ENCODE results near the gene SLX4IP. TPM values are rescaled to one million over a fixed set of nuclear protein-coding genes. Genes with fewer than 3 reads are reported as not detected.

The SLX4IP gene
- polyA plus RNA-seq, 2 of the 4 experiments (the other 2 are of a cell fraction): 3.4 to 7.5 TPM

DNA sequence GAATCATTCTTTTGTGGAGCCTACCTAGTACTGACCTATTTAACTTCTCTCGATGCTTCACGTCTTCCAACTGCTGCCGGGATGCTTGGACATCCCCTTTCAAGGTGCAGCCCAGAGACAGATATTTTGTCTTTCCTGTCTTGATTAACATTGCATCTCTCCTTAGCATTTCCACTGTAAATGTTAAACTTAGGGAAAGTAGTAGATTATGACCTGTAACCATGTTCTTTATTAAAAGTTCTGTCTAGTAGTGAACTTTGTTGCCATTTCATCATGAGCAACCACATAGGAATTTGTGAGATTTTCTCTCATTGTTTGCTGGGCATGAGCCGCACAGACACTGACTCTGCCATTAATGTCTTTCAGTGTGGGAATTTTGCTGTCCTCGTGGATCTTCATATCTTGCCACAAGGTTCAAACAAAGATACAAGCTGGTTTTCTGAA lies 120.8 kb downstream of the SLX4IP start:
- no peak for TF ChIP-seq PBX3 (IDR thresholded peaks at IDR 0.05)
- peak; percentile 44; the same call in 1 of the 2 replicates for TF ChIP-seq FOSL2 (IDR thresholded peaks at IDR 0.05)
- TF ChIP-seq FOSL2 (CRISPR knock-in tag; IDR thresholded peaks at IDR 0.05): peak; percentile 64
- TF ChIP-seq, protein P1, sequence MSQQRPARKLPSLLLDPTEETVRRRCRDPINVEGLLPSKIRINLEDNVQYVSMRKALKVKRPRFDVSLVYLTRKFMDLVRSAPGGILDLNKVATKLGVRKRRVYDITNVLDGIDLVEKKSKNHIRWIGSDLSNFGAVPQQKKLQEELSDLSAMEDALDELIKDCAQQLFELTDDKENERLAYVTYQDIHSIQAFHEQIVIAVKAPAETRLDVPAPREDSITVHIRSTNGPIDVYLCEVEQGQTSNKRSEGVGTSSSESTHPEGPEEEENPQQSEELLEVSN (IDR thresholded peaks at IDR 0.05; ENCODE audit: borderline replicate concordance, low read depth): 0 out of 2 replicates have a peak, but pooled peaks have one; percentile 51
- TF ChIP-seq, protein P2, sequence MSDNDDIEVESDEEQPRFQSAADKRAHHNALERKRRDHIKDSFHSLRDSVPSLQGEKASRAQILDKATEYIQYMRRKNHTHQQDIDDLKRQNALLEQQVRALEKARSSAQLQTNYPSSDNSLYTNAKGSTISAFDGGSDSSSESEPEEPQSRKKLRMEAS (IDR thresholded peaks at IDR 0.05): peak; percentile 53; the same call in 1 of the 2 replicates
- peak; percentile 28; the same call in 2 of the 3 replicates for TF ChIP-seq SMC3 (IDR thresholded peaks at IDR 0.05)
- no peak for TF ChIP-seq JUN (IDR thresholded peaks at IDR 0.05)
- peak; percentile 17 to 28; a peak in 2 of 5 replicates for TF ChIP-seq RAD21 (conservative IDR thresholded peaks at IDR 0.05 in 1 of 2, IDR thresholded peaks at IDR 0.05 in 1 of 2)
- Histone ChIP-seq H3K9me3 (no peaks in the 10 kb centered on the region), H3K27ac (peak overlapping the region; percentile 53 to 71), H3K4me1 (peaks cover 66% of the 10 kb centered on the region), H3K4me3 (no peak overlapping the region), H3K4me2 (peak overlapping the region; percentile 59)
- CTCF ChIA-PET: interaction anchor here (0.7 to 3.9 kb wide), 14 partner anchors 9 to 989 kb away, joined by 3 to 14 read pairs (median 4); partner anchors contain the start of gene JAG1
- WGBS (ENCODE audit: missing lambda C conversion rate): 24% methylated on average over 5 of the region's 5 CpGs
- FAIRE-seq: no peak
- peak; percentile 52 to 74; a peak in 3 of 6 replicates for ATAC-seq
- POLR2A ChIA-PET: interaction anchor here (1.0 kb wide), 1 partner anchor 118 kb away, joined by 4 read pairs; the partner anchor contains the start of gene JAG1
- DNase-seq (ENCODE audit: low read depth in 1 of 2, low spot score in 1 of 2): peak; percentile 31 to 66

GRCh38 chr20:10556519-10557083 lies 121.5 kb downstream of the SLX4IP start:
- CTCF ChIA-PET: interaction anchor here (0.7 to 3.2 kb wide), 14 partner anchors 9 to 988 kb away, joined by 3 to 12 read pairs (median 3); partner anchors contain the start of gene JAG1
- no peak for DNase-seq (ENCODE audit: low read depth in 1 of 2, low spot score in 1 of 2)
- Histone ChIP-seq H3K9me3 (no peaks in the 10 kb centered on the region), H3K4me3 (no peak overlapping the region), H3K27ac (peak overlapping the region; percentile 53 to 71), H3K4me2 (peak overlapping the region; percentile 59), H3K4me1 (peaks cover 66% of the 10 kb centered on the region)
- POLR2A ChIA-PET: interaction anchor here (1.0 kb wide), 1 partner anchor 117 kb away, joined by 4 read pairs; the partner anchor contains the start of gene JAG1
- peak; percentile 39 for FAIRE-seq
- TF ChIP-seq JUNB (IDR thresholded peaks at IDR 0.05) (no peak), TFCP2L1 (CRISPR knock-in tag; IDR thresholded peaks at IDR 0.05) (no peak), KDM1A (IDR thresholded peaks at IDR 0.05; ENCODE audit: low read depth) (no peak), FOSL2 (IDR thresholded peaks at IDR 0.05) (no peak), FOSL2 (CRISPR knock-in tag; IDR thresholded peaks at IDR 0.05) (no peak), FOSB (CRISPR knock-in tag; IDR thresholded peaks at IDR 0.05) (no peak), NPAS2 (CRISPR knock-in tag; IDR thresholded peaks at IDR 0.05; ENCODE audit: borderline replicate concordance) (no peak), CHD2 (IDR thresholded peaks at IDR 0.05; ENCODE audit: low read length, partially characterized antibody) (no peak), HDAC2 (IDR thresholded peaks at IDR 0.05) (no peak)
- no peak for ATAC-seq
- 86% methylated on average over 2 of the region's 2 CpGs for WGBS (ENCODE audit: missing lambda C conversion rate)

DNA sequence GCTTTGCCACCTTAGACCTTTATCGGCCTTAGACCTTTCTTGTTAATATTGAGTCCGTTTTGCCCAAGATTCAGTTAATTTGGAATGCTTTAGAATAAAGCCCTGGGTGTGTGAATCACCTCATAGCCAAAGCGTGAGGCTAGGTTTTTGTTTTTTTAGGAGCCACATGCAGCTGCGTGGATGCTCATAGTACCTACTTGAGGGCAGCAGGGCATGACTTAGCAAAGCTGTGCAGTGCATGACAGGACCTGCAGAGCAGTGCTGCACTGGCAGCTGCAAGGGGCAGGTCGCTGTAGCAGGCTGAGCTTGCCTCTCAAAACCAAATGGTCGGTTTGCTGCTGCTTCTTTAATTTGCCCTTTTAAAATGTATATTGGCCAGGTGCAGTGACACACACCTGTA lies 122.6 kb downstream of the SLX4IP start:
- H3K4me2 ChIP-seq: no peak overlapping the region
- DNase-seq (ENCODE audit: low read depth in 1 of 2, low spot score in 1 of 2) (peak in 1 of 2 experiments; percentile 25), ATAC-seq (peak in 1 of 2 experiments; percentile 42; a peak in 2 of 6 replicates), FAIRE-seq (no peak)
- CTCF ChIA-PET: interaction anchor here (0.6 to 3.2 kb wide), 11 partner anchors 12 to 987 kb away, joined by 3 to 12 read pairs (median 5); partner anchors contain the start of gene JAG1
- H3K9me3 ChIP-seq: no peaks in the 10 kb centered on the region
- TF ChIP-seq ELK1 (IDR thresholded peaks at IDR 0.05; ENCODE audit: low read depth, low read length) (no peak), EHMT2 (IDR thresholded peaks at IDR 0.05; ENCODE audit: low read depth) (no peak), ATOH8 (CRISPR knock-in tag; IDR thresholded peaks at IDR 0.05; ENCODE audit: low read depth) (no peak), TFCP2L1 (CRISPR knock-in tag; IDR thresholded peaks at IDR 0.05) (no peak), FOXS1 (CRISPR knock-in tag; IDR thresholded peaks at IDR 0.05) (no peak), FOSL2 (IDR thresholded peaks at IDR 0.05) (no peak), FOSL2 (CRISPR knock-in tag; IDR thresholded peaks at IDR 0.05) (no peak), NFE2L2 (conservative IDR thresholded peaks at IDR 0.05; ENCODE audit: low read length) (no peak), CEBPB (IDR thresholded peaks at IDR 0.05) (no peak)
- TF ChIP-seq, protein P1 (IDR thresholded peaks at IDR 0.05; ENCODE audit: borderline replicate concordance, low read depth): no peak
- H3K4me3 ChIP-seq: no peak overlapping the region
- peak overlapping the region in 1 of 2 experiments; percentile 51; a peak in 3 of 6 replicates for H3K27ac ChIP-seq
- peaks cover 57% of the 10 kb centered on the region for H3K4me1 ChIP-seq
- 85% methylated on average over 6 of the region's 6 CpGs for WGBS (ENCODE audit: missing lambda C conversion rate)
- POLR2A ChIA-PET: no interaction called here
